ENCODE data around the gene SLC35A3. TPM values are rescaled to one million over a fixed set of nuclear protein-coding genes. Genes with fewer than 3 reads are reported as not detected.
A peak's percentile ranks its signal among the peaks of the same experiment; 100 is the strongest.

SLC35A3 gene
- total and polyA plus RNA-seq, 9 of the 15 experiments (the other 6 are each of a cell fraction or from before 2014, with no cell fraction given), result 3.5 to 21.7 (median 13.2) TPM

GRCh38 chr1:100036718-100037655 is 67.2 kb downstream of the SLC35A3 start:
- peak overlapping the region; percentile 94 to 99 for H3K9ac ChIP-seq (ENCODE audit: insufficient read depth in 1 of 2, low read depth in 2 of 2, low read length in 2 of 2)
- ChIA-PET CTCF (ENCODE audit: low intra/inter-chr PET ratio) (interaction anchor here (0.7 kb wide), 1 partner anchor 229 kb away, joined by 3 read pairs; no protein-coding TSS in a partner anchor), POLR2A (interaction anchor here (0.6 to 1.3 kb wide), 7 partner anchors 12 to 250 kb away, joined by 3 to 6 read pairs (median 4); partner anchors contain the start of gene SLC35A3)
- peak overlapping the region; percentile 88 for H2AFZ ChIP-seq (ENCODE audit: low read depth, low read length)
- H3K9me3 ChIP-seq (replicated peaks; ENCODE audit: control insufficient read depth, insufficient read depth, low read depth, low read length), result 0 out of 2 replicates have a peak, but pooled peaks cover 4% of the 10 kb centered on the region
- H3K9me1 ChIP-seq (ENCODE audit: control insufficient read depth, insufficient read depth, low read length), result no peaks in the 10 kb centered on the region
- H4K20me1 ChIP-seq (replicated peaks; ENCODE audit: control insufficient read depth, insufficient read depth, low read length), result no peaks in the 10 kb centered on the region
- peak; percentile 75 for FAIRE-seq
- intact Hi-C loops (cut with micrococcal nuclease), result loop anchor here (5.0 kb wide), 1 partner anchor 305 kb away; no protein-coding TSS in a partner anchor
- peaks cover 73% of the 10 kb centered on the region for H3K79me2 ChIP-seq (ENCODE audit: control insufficient read depth, insufficient read depth, low read length)
- peak in 2 of 4 experiments; percentile 25 to 69 for DNase-seq (ENCODE audit: extremely low read depth in 1 of 4, low spot score in 3 of 4)
- H3K27me3 ChIP-seq (ENCODE audit: control insufficient read depth in 2 of 2, insufficient read depth in 2 of 2, low read length in 2 of 2), result no peaks in the 10 kb centered on the region
- peak overlapping the region; percentile 98 for H3K27ac ChIP-seq (ENCODE audit: extremely low read depth, low read depth, low read length)
- peak; percentile 27 for ATAC-seq
- H3K4me2 ChIP-seq (ENCODE audit: insufficient read depth, low read length), result peak overlapping the region; percentile 95
- peak overlapping the region; percentile 80 for H3K4me3 ChIP-seq
- WGBS (ENCODE audit: insufficient coverage, low coverage, missing lambda C conversion rate), result 0% methylated on average over 11 of the region's 11 CpGs
- peaks cover 4 to 11% of the 10 kb centered on the region in 2 experiments; a peak in 4 of 5 replicates for H3K4me1 ChIP-seq (replicated peaks in 1 of 2; ENCODE audit: control insufficient read depth in 2 of 2, insufficient read depth in 2 of 2, low read length in 2 of 2)
- peaks cover 18% of the 10 kb centered on the region for H3K36me3 ChIP-seq (ENCODE audit: control insufficient read depth, insufficient read depth, low read length)
- in situ Hi-C loops (cut with MboI), result loop anchor here (5.0 kb wide), 1 partner anchor 225 kb away; no protein-coding TSS in a partner anchor
- TSS peak; percentile 83 for BruUV-seq (replicated peaks)
- TF ChIP-seq AFF4 (CRISPR knock-in tag; IDR thresholded peaks at IDR 0.05), result 0 out of 2 replicates have a peak, but pooled peaks have one; percentile 61
- TF ChIP-seq, protein P1, sequence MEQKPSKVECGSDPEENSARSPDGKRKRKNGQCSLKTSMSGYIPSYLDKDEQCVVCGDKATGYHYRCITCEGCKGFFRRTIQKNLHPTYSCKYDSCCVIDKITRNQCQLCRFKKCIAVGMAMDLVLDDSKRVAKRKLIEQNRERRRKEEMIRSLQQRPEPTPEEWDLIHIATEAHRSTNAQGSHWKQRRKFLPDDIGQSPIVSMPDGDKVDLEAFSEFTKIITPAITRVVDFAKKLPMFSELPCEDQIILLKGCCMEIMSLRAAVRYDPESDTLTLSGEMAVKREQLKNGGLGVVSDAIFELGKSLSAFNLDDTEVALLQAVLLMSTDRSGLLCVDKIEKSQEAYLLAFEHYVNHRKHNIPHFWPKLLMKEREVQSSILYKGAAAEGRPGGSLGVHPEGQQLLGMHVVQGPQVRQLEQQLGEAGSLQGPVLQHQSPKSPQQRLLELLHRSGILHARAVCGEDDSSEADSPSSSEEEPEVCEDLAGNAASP (IDR thresholded peaks at IDR 0.05), result no peak
- no peak for TF ChIP-seq TAF7 (tag; IDR thresholded peaks at IDR 0.05)
- peak in 2 of 3 experiments; percentile 9 to 32 for TF ChIP-seq YY1 (IDR thresholded peaks at IDR 0.05; ENCODE audit: borderline replicate concordance in 1 of 3, control insufficient read depth in 1 of 3, extremely low read depth in 1 of 3, insufficient read depth in 3 of 3, insufficient read length in 1 of 3, insufficient replicate concordance in 2 of 3, low read depth in 1 of 3, low read length in 2 of 3)
